ENCODE results near the gene FLVCR1.

The FLVCR1 gene

GRCh38 chr1:212945056-212945455 lies 87.0 kb downstream of the FLVCR1 start:
- no peak for TF ChIP-seq ZFX (IDR thresholded peaks at IDR 0.05; ENCODE audit: borderline replicate concordance)
- TF ChIP-seq CTCF (IDR thresholded peaks at IDR 0.05): no peak
- H3K27ac ChIP-seq: no peak overlapping the region

- no peak for TF ChIP-seq CTCF (IDR thresholded peaks at IDR 0.05)
- TF ChIP-seq ZFX (IDR thresholded peaks at IDR 0.05; ENCODE audit: borderline replicate concordance): no peak
- no peak overlapping the region for H3K27ac ChIP-seq
These were observed 87.5 kb downstream of the FLVCR1 start for GRCh38 chr1:212945463-212946160.

- H3K27ac ChIP-seq: no peak overlapping the region
- no peak for TF ChIP-seq CTCF (IDR thresholded peaks at IDR 0.05)
- no peak for TF ChIP-seq ZFX (IDR thresholded peaks at IDR 0.05; ENCODE audit: borderline replicate concordance)
These were observed 88.8 kb downstream of the FLVCR1 start for GRCh38 chr1:212946872-212947271.

All from 22Rv1 (cell line).